ENCODE results near the gene KIF13A. TPM values are rescaled to one million over a fixed set of nuclear protein-coding genes. Genes with fewer than 3 reads are reported as not detected.

KIF13A gene
- total RNA-seq, 3 donors from 2014 or later = 40.0 to 60.4 (median 49.6) TPM

GRCh38 chr6:17714177-17714576, 273.3 kb downstream of the KIF13A start:
- no peaks in the 10 kb centered on the region for H3K9me3 ChIP-seq
- intact Hi-C loops (cut with DNase I; ENCODE audit: low total_unique reads) = loop anchor here (10.0 kb wide), 1 partner anchor 1809 kb away; no protein-coding TSS in a partner anchor
- H3K36me3 ChIP-seq = no peaks in the 10 kb centered on the region
- no peak overlapping the region for H3K4me3 ChIP-seq
- TF ChIP-seq CTCF (IDR thresholded peaks at IDR 0.05) (no peak), POLR2AphosphoS5 (IDR thresholded peaks at IDR 0.05) (no peak), POLR2A (IDR thresholded peaks at IDR 0.05) (no peak)
- DNase-seq (ENCODE audit: low spot score in 2 of 2) = no peak
- H3K27ac ChIP-seq = no peak overlapping the region
- no peaks in the 10 kb centered on the region for H3K27me3 ChIP-seq
- no peaks in the 10 kb centered on the region for H3K4me1 ChIP-seq

DNA sequence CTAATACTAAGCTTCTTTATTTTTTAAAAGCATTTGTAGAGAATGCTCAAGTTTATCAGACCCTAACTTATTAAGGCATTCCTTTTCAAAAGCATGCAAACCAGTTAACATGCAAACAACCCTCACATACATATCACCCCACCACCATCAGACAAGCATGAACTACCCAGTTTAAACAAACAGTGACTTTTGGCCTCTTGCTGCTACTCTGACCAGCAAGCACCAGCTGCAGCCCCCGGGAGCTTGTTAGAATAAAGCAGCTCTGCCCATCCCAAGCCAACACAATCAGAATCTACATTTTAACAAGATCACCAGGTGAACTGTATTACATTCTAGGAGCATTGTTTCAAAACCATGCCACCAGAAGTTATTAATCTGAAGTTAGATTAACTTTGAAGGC, 274.9 kb downstream of the KIF13A start:
- intact Hi-C loops (cut with DNase I; ENCODE audit: low total_unique reads) = loop anchor here (10.0 kb wide), 1 partner anchor 1808 kb away; no protein-coding TSS in a partner anchor
- no peak for TF ChIP-seq POLR2A (IDR thresholded peaks at IDR 0.05)
- Histone ChIP-seq H3K27me3 (no peaks in the 10 kb centered on the region), H3K4me3 (no peak overlapping the region), H3K4me1 (no peaks in the 10 kb centered on the region), H3K36me3 (no peaks in the 10 kb centered on the region), H3K27ac (no peak overlapping the region), H3K9me3 (no peaks in the 10 kb centered on the region)
- DNase-seq (ENCODE audit: low spot score in 2 of 2) = no peak

DNA sequence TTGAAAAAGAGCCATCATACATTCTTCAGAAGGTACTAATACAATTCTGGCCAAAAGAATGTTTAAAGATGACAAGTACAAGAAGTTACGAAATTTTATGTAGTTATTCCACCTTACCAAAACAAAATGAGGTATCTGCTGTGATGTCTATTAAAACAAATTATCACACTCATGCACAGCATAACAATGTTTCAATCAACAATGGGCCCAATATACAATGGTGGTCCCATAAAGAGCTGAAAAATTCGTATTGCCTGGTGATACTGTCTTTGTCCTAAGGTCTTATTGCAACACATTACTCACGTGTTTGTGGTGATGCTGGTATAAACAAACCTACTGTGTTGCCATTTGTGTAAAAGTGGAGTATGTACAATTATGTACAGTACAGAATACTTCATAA, 277.1 kb downstream of the KIF13A start:
- Histone ChIP-seq H3K27ac (no peak overlapping the region), H3K4me1 (no peaks in the 10 kb centered on the region), H3K4me3 (no peak overlapping the region), H3K27me3 (no peaks in the 10 kb centered on the region), H3K9me3 (no peaks in the 10 kb centered on the region), H3K36me3 (no peaks in the 10 kb centered on the region)
- intact Hi-C loops (cut with DNase I; ENCODE audit: low total_unique reads) = loop anchor here (10.0 kb wide), 1 partner anchor 1806 kb away; no protein-coding TSS in a partner anchor
- no peak for DNase-seq (ENCODE audit: low spot score in 2 of 2)
- TF ChIP-seq CTCF (IDR thresholded peaks at IDR 0.05) (no peak), POLR2AphosphoS5 (IDR thresholded peaks at IDR 0.05) (no peak), POLR2A (IDR thresholded peaks at IDR 0.05) (no peak)

- no peaks in the 10 kb centered on the region for H3K9me3 ChIP-seq
- TF ChIP-seq POLR2AphosphoS5 (IDR thresholded peaks at IDR 0.05) (no peak), CTCF (IDR thresholded peaks at IDR 0.05) (no peak), POLR2A (IDR thresholded peaks at IDR 0.05) (no peak)
- intact Hi-C loops (cut with DNase I; ENCODE audit: low total_unique reads) = no loop called here
- H3K36me3 ChIP-seq = no peaks in the 10 kb centered on the region
- no peak for DNase-seq (ENCODE audit: low spot score in 2 of 2)
- H3K27ac ChIP-seq = no peak overlapping the region
- H3K4me1 ChIP-seq = no peaks in the 10 kb centered on the region
- H3K27me3 ChIP-seq = no peaks in the 10 kb centered on the region
- H3K4me3 ChIP-seq = no peak overlapping the region
Observed at GRCh38 chr6:17709476-17709875, 278.0 kb downstream of the KIF13A start.

Other genes starting within 250 kb of the KIF13A start
- 1 to 10 TPM; 2.0 to 3.2 (median 2.7) TPM for gene NHLRC1, start 135.0 kb upstream of the KIF13A start, total RNA-seq
- gene TPMT, start 167.4 kb upstream of the KIF13A start, total RNA-seq = 10 to 100 TPM in 1 of 3 donors, 1 to 10 TPM in 2; 5.6 to 10.2 (median 8.9) TPM
- gene KDM1B, start 167.8 kb upstream of the KIF13A start, total RNA-seq = 10 to 100 TPM; 14.4 to 18.6 (median 16.2) TPM

Measured in breast epithelium (tissue), 4 donors.